CD14-positive monocyte (primary cell): ENCODE measurements around the gene ROGDI. TPM values are rescaled to one million over a fixed set of nuclear protein-coding genes. Genes with fewer than 3 reads are reported as not detected.

Experiments
- DNase-seq, 3 donors: peaks; one replicate each; pipeline ENCODE4 v3.0.0-alpha.2; 2011 to 2022
- H2AFZ ChIP-seq: 2 replicates; pipeline ENCODE4 v1.6.0; 2012; ENCODE audit warnings: mild to moderate bottlenecking, low read depth, low read length, inconsistent platforms; ENCODE audit not compliant: insufficient read depth, poor library complexity, severe bottlenecking
- H3K27ac ChIP-seq, 2 donors: 1 replicate in 1 of 2; 2 replicates in 1 of 2; pipeline ENCODE4 v1.5.1; 2012 to 2013; ENCODE audit warnings: low read length in 2 of 2, control low read depth in 1 of 2, inconsistent platforms in 1 of 2, low read depth in 1 of 2, mild to moderate bottlenecking in 1 of 2
- H3K27me3 ChIP-seq, 2 donors: one replicate each; pipeline versions ENCODE4 v1.6.0 to v1.6.1; 2011 to 2013; ENCODE audit warnings: low read length in 2 of 2; ENCODE audit not compliant: control insufficient read depth in 2 of 2, insufficient read depth in 2 of 2
- H3K36me3 ChIP-seq, 2 donors: replicated peaks in 1 of 2; 1 replicate in 1 of 2; 2 replicates in 1 of 2; pipeline versions ENCODE4 v1.5.1 to v1.6.1; 2012 to 2013; ENCODE audit warnings: low read length in 2 of 2, control low read depth in 1 of 2, inconsistent platforms in 1 of 2, mild to moderate bottlenecking in 1 of 2; ENCODE audit not compliant: insufficient read depth in 2 of 2, control insufficient read depth in 1 of 2
- H3K4me1 ChIP-seq, 2 donors: 1 replicate in 1 of 2; 2 replicates in 1 of 2; pipeline versions ENCODE4 v1.5.1 to v1.6.1; 2012 to 2013; ENCODE audit warnings: low read length in 2 of 2, control low read depth in 1 of 2, inconsistent platforms in 1 of 2, mild to moderate bottlenecking in 1 of 2, moderate library complexity in 1 of 2; ENCODE audit not compliant: insufficient read depth in 2 of 2, control insufficient read depth in 1 of 2
- H3K4me2 ChIP-seq: replicated peaks from 2 replicates; pipeline ENCODE3; 2012; ENCODE audit warnings: low read length, moderate library complexity, mild to moderate bottlenecking; ENCODE audit not compliant: poor library complexity, severe bottlenecking; ENCODE audit errors: extremely low read depth
- H3K4me3 ChIP-seq, 3 experiments: fragments of 200-600 bp in 1 of 3; sonication (generic) in 1 of 3; replicated peaks in 1 of 3; 1 replicate in 2 of 3; 2 replicates in 1 of 3; pipeline ENCODE4 v1.5.1; 2011 to 2013; ENCODE audit warnings: low read length in 3 of 3, mild to moderate bottlenecking in 3 of 3, control low read depth in 2 of 3, low read depth in 2 of 3, inconsistent platforms in 1 of 3, moderate library complexity in 1 of 3
- H3K79me2 ChIP-seq: 2 replicates; pipeline ENCODE4 v1.6.0; 2012; ENCODE audit warnings: mild to moderate bottlenecking, control low read depth, inconsistent platforms, low read length, moderate library complexity; ENCODE audit not compliant: insufficient read depth
- H3K9ac ChIP-seq: 2 replicates; pipeline ENCODE4 v1.6.0; 2017; ENCODE audit warnings: low read length, mild to moderate bottlenecking; ENCODE audit not compliant: insufficient read depth, poor library complexity, severe bottlenecking
- H3K9me3 ChIP-seq, 2 donors: replicated peaks in 1 of 2; 1 replicate in 1 of 2; 2 replicates in 1 of 2; pipeline versions ENCODE4 v1.5.1 to v1.6.1; 2012 to 2013; ENCODE audit warnings: low read length in 2 of 2, control low read depth in 1 of 2; ENCODE audit not compliant: control insufficient read depth in 1 of 2, insufficient read depth in 1 of 2
- H4K20me1 ChIP-seq: 2 replicates; pipeline ENCODE4 v1.6.0; 2012; ENCODE audit warnings: mild to moderate bottlenecking, low read length, control low read depth, moderate library complexity; ENCODE audit not compliant: insufficient read depth
- H3K27ac Mint-ChIP-seq, 7 donors: one replicate each; pipeline ENCODE4 v1.8.0; 2020; ENCODE audit warnings: mild to moderate bottlenecking in 7 of 7, mixed read lengths in 7 of 7, moderate library complexity in 6 of 7, inconsistent platforms in 2 of 7
- H3K27me3 Mint-ChIP-seq, 3 donors: one replicate each; pipeline ENCODE4 v1.8.0; 2021 to 2022; ENCODE audit warnings: low read depth in 3 of 3, mild to moderate bottlenecking in 3 of 3, mixed read lengths in 3 of 3, moderate library complexity in 3 of 3, inconsistent platforms in 1 of 3
- H3K36me3 Mint-ChIP-seq, 2 donors: one replicate each; pipeline ENCODE4 v1.8.0; 2020; ENCODE audit warnings: mixed read lengths in 2 of 2, inconsistent platforms in 1 of 2, mild to moderate bottlenecking in 1 of 2
- H3K4me1 Mint-ChIP-seq: one replicate; pipeline ENCODE4 v1.8.0; 2020; ENCODE audit warnings: mild to moderate bottlenecking, mixed read lengths
- H3K4me3 Mint-ChIP-seq, 2 donors: one replicate each; pipeline ENCODE4 v1.8.0; 2020; ENCODE audit warnings: mild to moderate bottlenecking in 2 of 2, mixed read lengths in 2 of 2, moderate library complexity in 1 of 2
- H3K9me3 Mint-ChIP-seq, 7 donors: one replicate each; pipeline ENCODE4 v1.8.0; 2020 to 2022; ENCODE audit warnings: mixed read lengths in 7 of 7, mild to moderate bottlenecking in 6 of 7, moderate library complexity in 6 of 7, inconsistent platforms in 2 of 7
- WGBS: methylation state at CpG from one replicate; pipeline ENCODE4 v1.1.5; 2013; ENCODE audit warnings: missing lambda C conversion rate; ENCODE audit not compliant: insufficient coverage; 5-methylcytosine and 5-hydroxymethylcytosine counted together
- intact Hi-C, 2 donors: fragments of 100-400 bp; cut with micrococcal nuclease; formaldehyde crosslinking; loops; one replicate each; pipeline versions ENCODE4 v1.15.0 to v1.15.1; 2023
- polyA plus RNA-seq, 3 donors: library from polyadenylated mRNA; depleted of rRNA in 1 of 3; unstranded in 2 of 3; stranded (reverse) in 1 of 3; fragments of 300-500 nt in 2 of 3; fragments of >200 nt in 1 of 3; fragmentation: Illumina TruSeq in 2 of 3; gene quantifications; 1 replicate in 2 of 3; 2 replicates in 1 of 3; pipeline ENCODE4 v1.2.3, GENCODE V29; 2012 to 2021
- TF ChIP-seq, protein P1 (sequence below): fragments of 200-600 bp; IDR thresholded peaks from one replicate; pipeline ENCODE4 v1.8.0; 2022; ENCODE audit warnings: antibody characterized with exemption, mild to moderate bottlenecking

ROGDI gene
- polyA plus RNA-seq, 3 donors: 40.9 to 126 (median 54.4) TPM

DNA sequence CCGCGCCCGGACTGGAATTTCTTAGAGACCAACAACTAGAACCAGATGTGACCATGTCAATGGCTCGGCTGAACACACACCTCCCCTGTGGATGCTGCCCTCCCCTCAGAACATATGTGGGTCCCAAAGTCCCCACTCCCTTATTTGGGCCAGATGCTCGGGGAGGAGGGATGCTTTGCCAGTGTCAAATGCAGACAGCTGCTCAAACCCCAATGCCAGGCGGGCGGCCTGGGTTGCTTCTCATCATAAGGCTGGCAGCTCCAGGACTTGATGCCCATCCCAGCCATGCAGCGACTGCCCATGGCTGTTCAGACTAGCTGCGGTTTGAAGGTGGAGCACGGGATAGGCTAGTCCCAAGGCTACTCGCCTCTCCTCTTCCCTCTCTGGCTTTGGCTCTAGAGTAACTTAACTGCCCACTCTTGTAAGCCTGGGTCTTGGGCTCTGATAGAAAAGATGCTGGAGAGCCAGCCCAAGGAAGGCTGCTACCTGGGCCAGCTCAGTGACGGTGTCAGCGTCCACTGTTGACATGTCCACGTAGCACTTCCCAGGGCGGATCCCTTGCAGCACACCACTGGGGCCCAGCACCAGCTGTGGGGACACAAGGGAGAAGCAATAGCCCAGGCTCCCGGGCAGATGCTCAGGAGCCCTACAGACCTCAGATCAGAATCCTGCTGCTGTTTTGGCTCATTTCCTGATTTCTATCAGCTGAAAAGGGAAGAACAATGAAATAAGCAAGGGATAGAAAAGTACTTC, 11.0 kb upstream of the ROGDI start:
- TF ChIP-seq, protein P1, sequence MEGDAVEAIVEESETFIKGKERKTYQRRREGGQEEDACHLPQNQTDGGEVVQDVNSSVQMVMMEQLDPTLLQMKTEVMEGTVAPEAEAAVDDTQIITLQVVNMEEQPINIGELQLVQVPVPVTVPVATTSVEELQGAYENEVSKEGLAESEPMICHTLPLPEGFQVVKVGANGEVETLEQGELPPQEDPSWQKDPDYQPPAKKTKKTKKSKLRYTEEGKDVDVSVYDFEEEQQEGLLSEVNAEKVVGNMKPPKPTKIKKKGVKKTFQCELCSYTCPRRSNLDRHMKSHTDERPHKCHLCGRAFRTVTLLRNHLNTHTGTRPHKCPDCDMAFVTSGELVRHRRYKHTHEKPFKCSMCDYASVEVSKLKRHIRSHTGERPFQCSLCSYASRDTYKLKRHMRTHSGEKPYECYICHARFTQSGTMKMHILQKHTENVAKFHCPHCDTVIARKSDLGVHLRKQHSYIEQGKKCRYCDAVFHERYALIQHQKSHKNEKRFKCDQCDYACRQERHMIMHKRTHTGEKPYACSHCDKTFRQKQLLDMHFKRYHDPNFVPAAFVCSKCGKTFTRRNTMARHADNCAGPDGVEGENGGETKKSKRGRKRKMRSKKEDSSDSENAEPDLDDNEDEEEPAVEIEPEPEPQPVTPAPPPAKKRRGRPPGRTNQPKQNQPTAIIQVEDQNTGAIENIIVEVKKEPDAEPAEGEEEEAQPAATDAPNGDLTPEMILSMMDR: no peak

DNA sequence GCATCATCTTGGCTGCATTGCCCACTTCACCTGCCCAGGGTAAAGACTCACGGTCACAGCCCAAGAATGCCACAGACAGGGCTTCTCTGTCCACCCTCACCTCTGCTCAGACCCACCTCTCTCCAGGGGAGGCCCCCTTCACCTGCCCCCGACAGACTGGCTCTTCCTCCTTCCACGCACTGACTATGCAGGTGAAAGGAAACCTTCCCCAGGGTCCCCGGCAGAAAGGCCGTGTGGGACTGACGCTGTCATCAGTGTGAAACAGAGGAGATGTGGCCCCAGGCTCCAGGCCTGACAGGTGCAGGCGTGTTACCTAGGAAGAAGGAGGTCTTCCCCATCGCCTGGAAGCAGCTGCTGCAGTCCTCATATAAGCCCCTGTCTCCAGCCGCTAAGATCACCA, 9.3 kb upstream of the ROGDI start:
- H3K36me3 Mint-ChIP-seq: peaks cover 69 to 97% of the 10 kb centered on the region in 2 donors
- Histone ChIP-seq H3K27ac (no peak overlapping the region), H3K27me3 (no peaks in the 10 kb centered on the region), H3K4me2 (no peak overlapping the region), H3K4me1 (no peaks in the 10 kb centered on the region), H3K9ac (no peak overlapping the region), H4K20me1 (no peaks in the 10 kb centered on the region), H2AFZ (no peak overlapping the region), H3K36me3 (peaks cover 81 to 95% of the 10 kb centered on the region in 2 donors), H3K9me3 (no peaks in the 10 kb centered on the region), H3K4me3 (no peak overlapping the region), H3K79me2 (peaks cover 4% of the 10 kb centered on the region)
- TF ChIP-seq, protein P1: no peak
- WGBS: 97% methylated on average over 5 of the region's 9 CpGs
- H3K27ac Mint-ChIP-seq: peak overlapping the region in 2 of 7 donors; percentile 54 to 87
- H3K4me3 Mint-ChIP-seq: no peak overlapping the region
- H3K9me3 Mint-ChIP-seq: peaks cover 0 to 1% (median 0%) of the 10 kb centered on the region in 7 donors
- peaks cover 0 to 2% (median 2%) of the 10 kb centered on the region in 3 donors for H3K27me3 Mint-ChIP-seq
- no peak for DNase-seq
- intact Hi-C loops: no loop called here
- H3K4me1 Mint-ChIP-seq: no peaks in the 10 kb centered on the region

More for the DNA sequence above, 11.0 kb upstream of the ROGDI start:
- Mint-ChIP-seq H3K27ac (peak overlapping the region in 2 of 7 donors; percentile 46 to 73), H3K36me3 (peaks cover 75 to 98% of the 10 kb centered on the region in 2 donors), H3K4me1 (no peaks in the 10 kb centered on the region), H3K4me3 (no peak overlapping the region), H3K27me3 (peaks cover 0 to 2% (median 2%) of the 10 kb centered on the region in 3 donors), H3K9me3 (peaks cover 0 to 1% (median 0%) of the 10 kb centered on the region in 7 donors)
- H3K79me2 ChIP-seq: no peaks in the 10 kb centered on the region
- no peak for DNase-seq
- no peaks in the 10 kb centered on the region for H3K27me3 ChIP-seq
- H3K36me3 ChIP-seq: peaks cover 79 to 96% of the 10 kb centered on the region in 2 donors
- no peak overlapping the region for H3K9ac ChIP-seq
- intact Hi-C loops: no loop called here
- H3K4me2 ChIP-seq: no peak overlapping the region
- H2AFZ ChIP-seq: no peak overlapping the region
- WGBS: 94% methylated on average over 13 of the region's 16 CpGs
- H3K27ac ChIP-seq: no peak overlapping the region
- no peaks in the 10 kb centered on the region for H3K4me1 ChIP-seq
- no peaks in the 10 kb centered on the region for H4K20me1 ChIP-seq
- no peak overlapping the region for H3K4me3 ChIP-seq
- H3K9me3 ChIP-seq: no peaks in the 10 kb centered on the region
